ENCODE results near the gene CYLD. TPM values are rescaled to one million over a fixed set of nuclear protein-coding genes. Genes with fewer than 3 reads are reported as not detected.

Gene CYLD
- total and polyA plus RNA-seq, 2 of the 4 experiments (the other 2 are of a cell fraction): 16.2 to 37.3 TPM

DNA sequence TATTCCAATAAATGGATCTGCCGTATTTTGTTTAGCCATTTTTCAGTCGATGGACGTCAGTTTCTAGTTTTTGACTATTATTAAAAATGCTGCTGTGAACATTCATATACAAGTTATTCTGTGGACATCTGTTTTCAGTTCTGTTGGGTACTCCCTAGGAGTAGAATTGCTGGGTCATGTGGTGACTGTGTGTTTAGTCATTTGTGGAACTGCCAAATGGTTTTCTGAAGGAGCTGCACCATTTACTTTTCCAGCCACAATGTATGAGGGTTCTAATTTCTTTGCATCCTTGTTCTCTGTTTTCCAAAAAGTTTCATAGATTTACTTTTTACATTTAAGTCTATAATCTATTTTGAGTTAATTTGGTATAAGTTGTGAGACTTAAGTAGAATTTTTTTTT is 29.5 kb downstream of the CYLD start:
- no peaks in the 10 kb centered on the region for H4K20me1 ChIP-seq (ENCODE audit: insufficient read depth, low read length)
- H4K91ac ChIP-seq (ENCODE audit: insufficient read depth, low read depth, low read length): no peak overlapping the region
- no peak overlapping the region for H3K18ac ChIP-seq (ENCODE audit: low read depth, low read length)
- H2BK15ac ChIP-seq (ENCODE audit: low read depth, low read length): no peak overlapping the region
- dilution Hi-C loops (cut with HindIII; ENCODE audit: low sequenced_read_pairs, unreplicated experiment): no loop called here
- no peak overlapping the region for H4K8ac ChIP-seq (ENCODE audit: low read depth in 2 of 2, low read length in 2 of 2)
- TF ChIP-seq MAFK (IDR thresholded peaks at IDR 0.05; ENCODE audit: low read depth, low read length) (peak; percentile 4; the same call in 1 of the 2 replicates), BHLHE40 (IDR thresholded peaks at IDR 0.05; ENCODE audit: low read depth, low read length) (no peak), NFE2L2 (IDR thresholded peaks at IDR 0.05; ENCODE audit: low read depth, low read length) (peak; percentile 43; the same call in 1 of the 2 replicates), MAZ (IDR thresholded peaks at IDR 0.05; ENCODE audit: borderline replicate concordance, low read depth, low read length) (no peak), CHD1 (IDR thresholded peaks at IDR 0.05; ENCODE audit: low read depth, low read length) (no peak), CEBPB (IDR thresholded peaks at IDR 0.05; ENCODE audit: low read depth, low read length) (no peak), POLR2A (IDR thresholded peaks at IDR 0.05; ENCODE audit: low read depth, low read length) (no peak), SMC3 (IDR thresholded peaks at IDR 0.05; ENCODE audit: low read depth, low read length) (no peak), FOS (IDR thresholded peaks at IDR 0.05; ENCODE audit: low read depth, low read length) (no peak), RCOR1 (IDR thresholded peaks at IDR 0.05; ENCODE audit: insufficient replicate concordance, low read length) (no peak), RFX5 (IDR thresholded peaks at IDR 0.05; ENCODE audit: low read depth, low read length) (no peak), MXI1 (IDR thresholded peaks at IDR 0.05; ENCODE audit: borderline replicate concordance, low read depth, low read length) (no peak), RAD21 (IDR thresholded peaks at IDR 0.05; ENCODE audit: low read length) (no peak)
- TF ChIP-seq, protein P1, sequence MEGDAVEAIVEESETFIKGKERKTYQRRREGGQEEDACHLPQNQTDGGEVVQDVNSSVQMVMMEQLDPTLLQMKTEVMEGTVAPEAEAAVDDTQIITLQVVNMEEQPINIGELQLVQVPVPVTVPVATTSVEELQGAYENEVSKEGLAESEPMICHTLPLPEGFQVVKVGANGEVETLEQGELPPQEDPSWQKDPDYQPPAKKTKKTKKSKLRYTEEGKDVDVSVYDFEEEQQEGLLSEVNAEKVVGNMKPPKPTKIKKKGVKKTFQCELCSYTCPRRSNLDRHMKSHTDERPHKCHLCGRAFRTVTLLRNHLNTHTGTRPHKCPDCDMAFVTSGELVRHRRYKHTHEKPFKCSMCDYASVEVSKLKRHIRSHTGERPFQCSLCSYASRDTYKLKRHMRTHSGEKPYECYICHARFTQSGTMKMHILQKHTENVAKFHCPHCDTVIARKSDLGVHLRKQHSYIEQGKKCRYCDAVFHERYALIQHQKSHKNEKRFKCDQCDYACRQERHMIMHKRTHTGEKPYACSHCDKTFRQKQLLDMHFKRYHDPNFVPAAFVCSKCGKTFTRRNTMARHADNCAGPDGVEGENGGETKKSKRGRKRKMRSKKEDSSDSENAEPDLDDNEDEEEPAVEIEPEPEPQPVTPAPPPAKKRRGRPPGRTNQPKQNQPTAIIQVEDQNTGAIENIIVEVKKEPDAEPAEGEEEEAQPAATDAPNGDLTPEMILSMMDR (conservative IDR thresholded peaks at IDR 0.05; ENCODE audit: low read depth, low read length): no peak
- TF ChIP-seq, protein P2, sequence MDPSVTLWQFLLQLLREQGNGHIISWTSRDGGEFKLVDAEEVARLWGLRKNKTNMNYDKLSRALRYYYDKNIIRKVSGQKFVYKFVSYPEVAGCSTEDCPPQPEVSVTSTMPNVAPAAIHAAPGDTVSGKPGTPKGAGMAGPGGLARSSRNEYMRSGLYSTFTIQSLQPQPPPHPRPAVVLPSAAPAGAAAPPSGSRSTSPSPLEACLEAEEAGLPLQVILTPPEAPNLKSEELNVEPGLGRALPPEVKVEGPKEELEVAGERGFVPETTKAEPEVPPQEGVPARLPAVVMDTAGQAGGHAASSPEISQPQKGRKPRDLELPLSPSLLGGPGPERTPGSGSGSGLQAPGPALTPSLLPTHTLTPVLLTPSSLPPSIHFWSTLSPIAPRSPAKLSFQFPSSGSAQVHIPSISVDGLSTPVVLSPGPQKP (IDR thresholded peaks at IDR 0.05; ENCODE audit: borderline replicate concordance, low read depth, low read length): no peak
- TF ChIP-seq, protein P3, sequence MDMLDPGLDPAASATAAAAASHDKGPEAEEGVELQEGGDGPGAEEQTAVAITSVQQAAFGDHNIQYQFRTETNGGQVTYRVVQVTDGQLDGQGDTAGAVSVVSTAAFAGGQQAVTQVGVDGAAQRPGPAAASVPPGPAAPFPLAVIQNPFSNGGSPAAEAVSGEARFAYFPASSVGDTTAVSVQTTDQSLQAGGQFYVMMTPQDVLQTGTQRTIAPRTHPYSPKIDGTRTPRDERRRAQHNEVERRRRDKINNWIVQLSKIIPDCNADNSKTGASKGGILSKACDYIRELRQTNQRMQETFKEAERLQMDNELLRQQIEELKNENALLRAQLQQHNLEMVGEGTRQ (IDR thresholded peaks at IDR 0.05; ENCODE audit: low read depth, low read length): peak; percentile 57; the same call in 1 of the 2 replicates
- H3K4ac ChIP-seq (ENCODE audit: low read depth, low read length): no peak overlapping the region
- no peaks in the 10 kb centered on the region for H3K27me3 ChIP-seq (ENCODE audit: control insufficient read depth, insufficient read depth, low read length)
- H3K4me3 ChIP-seq (ENCODE audit: insufficient read depth, low read depth, low read length): no peak overlapping the region
- in situ Hi-C loops (cut with MboI; ENCODE audit: low sequenced_read_pairs): no loop called here
- no TSS peak for BruUV-seq (replicated peaks)
- H4K5ac ChIP-seq (ENCODE audit: low read depth, low read length): no peak overlapping the region
- peaks cover 4 to 9% of the 10 kb centered on the region in 2 experiments; a peak in 2 of 4 replicates for H3K79me1 ChIP-seq (ENCODE audit: low read depth in 1 of 2, low read length in 2 of 2)
- no peak overlapping the region for H3K56ac ChIP-seq (ENCODE audit: extremely low read depth, insufficient read depth, low read length)
- H3K36me3 ChIP-seq (ENCODE audit: control insufficient read depth, insufficient read depth, low read length): peaks cover 4% of the 10 kb centered on the region; the same call in 1 of the 2 replicates
- DNase-seq: peak; percentile 88
- H2AK9ac ChIP-seq (replicated peaks; ENCODE audit: low read depth, low read length, poor library complexity): no peak overlapping the region
- intact Hi-C loops (cut with micrococcal nuclease): no loop called here
- ChIA-PET CTCF (no interaction called here), POLR2A (ENCODE audit: unreplicated experiment) (no interaction called here)
- no CpG with 5 or more reads among the region's 3 CpGs for WGBS, 2 experiments (ENCODE audit: extremely low coverage in 2 of 2, insufficient read length in 1 of 2)
- no peaks in the 10 kb centered on the region for H3K9me1 ChIP-seq (ENCODE audit: insufficient read depth, low read length)
- no peak overlapping the region for H2AFZ ChIP-seq (replicated peaks; ENCODE audit: low read length, poor library complexity)
- H2BK5ac ChIP-seq (ENCODE audit: low read depth, low read length, poor library complexity, severe bottlenecking): no peak overlapping the region
- H3K27ac ChIP-seq (ENCODE audit: insufficient read depth, low read length): no peak overlapping the region
- H3K4me1 ChIP-seq (ENCODE audit: control insufficient read depth, insufficient read depth, low read length): no peaks in the 10 kb centered on the region
- peaks cover 2% of the 10 kb centered on the region; the same call in 1 of the 2 replicates for H3K9me3 ChIP-seq (ENCODE audit: control insufficient read depth, insufficient read depth, low read length)
- ATAC-seq (ENCODE audit: low read depth): peak; percentile 87
- no peak overlapping the region for H2BK120ac ChIP-seq (ENCODE audit: low read depth, low read length)
- no peak overlapping the region for H3K23ac ChIP-seq (ENCODE audit: low read depth, low read length)
- no peak overlapping the region for H3K9ac ChIP-seq (ENCODE audit: low read depth, low read length)
- no peak overlapping the region; the same call in 1 of the 2 replicates for H3K4me2 ChIP-seq (ENCODE audit: low read depth, low read length)
- H2AK5ac ChIP-seq (ENCODE audit: low read depth, low read length): no peak overlapping the region
- H2BK20ac ChIP-seq (ENCODE audit: low read depth, low read length): no peak overlapping the region
- no peak overlapping the region for H3K14ac ChIP-seq (replicated peaks; ENCODE audit: low read depth, low read length)

Data from IMR-90 (cell line).